GM12874 (cell line): ENCODE results near the gene NHSL1.

Experiments
- CTCF ChIP-seq: IDR thresholded peaks from 2 replicates; pipeline ENCODE4 v1.5.1; 2011; ENCODE audit warnings: low read depth, mild to moderate bottlenecking, control low read depth, low read length, moderate library complexity; ENCODE audit not compliant: insufficient read depth

NHSL1 gene

GRCh38 chr6:138417493-138418117 is 81.7 kb downstream of the NHSL1 start:
- TF ChIP-seq CTCF: no peak

GRCh38 chr6:138416206-138416605 is 83.1 kb downstream of the NHSL1 start:
- TF ChIP-seq CTCF: no peak

GRCh38 chr6:138415125-138415524 is 84.2 kb downstream of the NHSL1 start:
- no peak for TF ChIP-seq CTCF

GRCh38 chr6:138410972-138411880 is 88.1 kb downstream of the NHSL1 start:
- TF ChIP-seq CTCF: no peak

GRCh38 chr6:138410048-138410735 is 89.1 kb downstream of the NHSL1 start:
- no peak for TF ChIP-seq CTCF

GRCh38 chr6:138406443-138406842 is 92.9 kb downstream of the NHSL1 start:
- TF ChIP-seq CTCF: no peak

- no peak for TF ChIP-seq CTCF
Observed at GRCh38 chr6:138405816-138406413, 93.4 kb downstream of the NHSL1 start.
